Measurements from ENCODE around the gene CFAP46.

The CFAP46 gene

GRCh38 chr10:132761395-132762060 lies 180.8 kb downstream of the CFAP46 start:
- no peak for DNase-seq (ENCODE audit: low spot score)
- no peak overlapping the region for H3K27ac ChIP-seq
- TF ChIP-seq, protein P1, sequence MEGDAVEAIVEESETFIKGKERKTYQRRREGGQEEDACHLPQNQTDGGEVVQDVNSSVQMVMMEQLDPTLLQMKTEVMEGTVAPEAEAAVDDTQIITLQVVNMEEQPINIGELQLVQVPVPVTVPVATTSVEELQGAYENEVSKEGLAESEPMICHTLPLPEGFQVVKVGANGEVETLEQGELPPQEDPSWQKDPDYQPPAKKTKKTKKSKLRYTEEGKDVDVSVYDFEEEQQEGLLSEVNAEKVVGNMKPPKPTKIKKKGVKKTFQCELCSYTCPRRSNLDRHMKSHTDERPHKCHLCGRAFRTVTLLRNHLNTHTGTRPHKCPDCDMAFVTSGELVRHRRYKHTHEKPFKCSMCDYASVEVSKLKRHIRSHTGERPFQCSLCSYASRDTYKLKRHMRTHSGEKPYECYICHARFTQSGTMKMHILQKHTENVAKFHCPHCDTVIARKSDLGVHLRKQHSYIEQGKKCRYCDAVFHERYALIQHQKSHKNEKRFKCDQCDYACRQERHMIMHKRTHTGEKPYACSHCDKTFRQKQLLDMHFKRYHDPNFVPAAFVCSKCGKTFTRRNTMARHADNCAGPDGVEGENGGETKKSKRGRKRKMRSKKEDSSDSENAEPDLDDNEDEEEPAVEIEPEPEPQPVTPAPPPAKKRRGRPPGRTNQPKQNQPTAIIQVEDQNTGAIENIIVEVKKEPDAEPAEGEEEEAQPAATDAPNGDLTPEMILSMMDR (IDR thresholded peaks at IDR 0.05): no peak
- no peak overlapping the region for H3K4me3 ChIP-seq

DNA sequence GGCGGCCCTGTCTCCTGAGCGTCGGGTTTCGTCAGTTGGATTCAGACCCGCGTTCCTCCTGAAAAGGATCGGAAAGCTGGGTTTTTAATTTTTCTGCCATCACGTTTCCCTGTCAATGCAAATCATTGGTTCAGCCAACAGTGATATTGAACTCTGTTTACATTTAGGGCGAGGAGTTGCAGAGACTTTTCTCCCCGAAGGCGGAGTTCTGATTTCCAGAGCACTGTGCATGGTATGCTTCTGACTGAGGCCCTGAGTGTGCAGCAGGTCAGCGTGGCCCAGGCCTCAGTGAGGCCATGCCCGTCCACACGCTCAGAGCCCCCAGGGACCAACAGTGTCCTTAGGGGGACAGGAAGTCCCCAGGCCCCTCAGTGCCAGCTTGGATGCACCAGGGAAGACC lies 183.5 kb downstream of the CFAP46 start:
- no peak for DNase-seq (ENCODE audit: low spot score)
- Histone ChIP-seq H3K4me3 (no peak overlapping the region), H3K27ac (no peak overlapping the region)
- TF ChIP-seq, protein P1 (IDR thresholded peaks at IDR 0.05): no peak

All from coronary artery (tissue), 2 donors.